Nucleus accumbens (tissue), 56 donors: Measurements from ENCODE around the gene PRKD2.
A peak's percentile ranks its signal among the peaks of the same experiment; 100 is the strongest.

Experiments used
- DNase-seq, 56 donors: peaks; one replicate each; lab custom pipeline; 2025; lab: John Stamatoyannopoulos, UW

The PRKD2 gene

GRCh38 chr19:46726971-46727501 is 10.1 kb upstream of the PRKD2 start:
- DNase-seq, result peak in 8 of 56 donors; percentile 17 to 47 (median 27)

- DNase-seq, result no peak
Measured at GRCh38 chr19:46726551-46726950, 9.6 kb upstream of the PRKD2 start.

- DNase-seq, result no peak
Measured at GRCh38 chr19:46725859-46726393, 9.0 kb upstream of the PRKD2 start.

GRCh38 chr19:46725036-46725820 is 8.3 kb upstream of the PRKD2 start:
- DNase-seq, result no peak

GRCh38 chr19:46724468-46724867 is 7.6 kb upstream of the PRKD2 start:
- DNase-seq, result no peak

GRCh38 chr19:46723471-46723870 is 6.6 kb upstream of the PRKD2 start:
- DNase-seq, result no peak

GRCh38 chr19:46723023-46723461 is 6.1 kb upstream of the PRKD2 start:
- no peak for DNase-seq

GRCh38 chr19:46722421-46723022 is 5.6 kb upstream of the PRKD2 start:
- DNase-seq, result no peak

- DNase-seq, result no peak
Measured at GRCh38 chr19:46722004-46722380, 5.1 kb upstream of the PRKD2 start.

- no peak for DNase-seq
Measured at GRCh38 chr19:46721269-46722003, 4.5 kb upstream of the PRKD2 start.

GRCh38 chr19:46720503-46721239 is 3.8 kb upstream of the PRKD2 start:
- no peak for DNase-seq

GRCh38 chr19:46719629-46720502 is 3.0 kb upstream of the PRKD2 start:
- DNase-seq, result no peak

- DNase-seq, result no peak
Measured at GRCh38 chr19:46718934-46719622, 2.2 kb upstream of the PRKD2 start.

GRCh38 chr19:46718157-46718933 is 1.4 kb upstream of the PRKD2 start:
- DNase-seq, result no peak

GRCh38 chr19:46717716-46718143 is 816 bp upstream of the PRKD2 start:
- no peak for DNase-seq

GRCh38 chr19:46716672-46717033 is 261 bp downstream of the PRKD2 start:
- no peak for DNase-seq

- peak in 1 of 56 donors; percentile 26 for DNase-seq
Measured at GRCh38 chr19:46715975-46716671, 791 bp downstream of the PRKD2 start.
